Body of pancreas (tissue), 4 donors: Measurements from ENCODE around the gene MIOS.

Source experiments
- POLR2A ChIP-seq, 3 donors: fragments of 450-650 bp; IDR thresholded peaks; one replicate each; pipeline ENCODE4 v1.6.1; 2016; ENCODE audit warnings: antibody characterized with exemption in 3 of 3, mild to moderate bottlenecking in 2 of 3
- TF ChIP-seq, protein P1 (sequence below), 7 experiments: fragments of 450-650 bp in 4 of 7; fragments of 200-600 bp in 3 of 7; sonication (generic) in 3 of 7; IDR thresholded peaks; one replicate each; pipeline ENCODE4 v1.5.1; 2016 to 2019; ENCODE audit warnings: antibody characterized with exemption in 7 of 7

DNA sequence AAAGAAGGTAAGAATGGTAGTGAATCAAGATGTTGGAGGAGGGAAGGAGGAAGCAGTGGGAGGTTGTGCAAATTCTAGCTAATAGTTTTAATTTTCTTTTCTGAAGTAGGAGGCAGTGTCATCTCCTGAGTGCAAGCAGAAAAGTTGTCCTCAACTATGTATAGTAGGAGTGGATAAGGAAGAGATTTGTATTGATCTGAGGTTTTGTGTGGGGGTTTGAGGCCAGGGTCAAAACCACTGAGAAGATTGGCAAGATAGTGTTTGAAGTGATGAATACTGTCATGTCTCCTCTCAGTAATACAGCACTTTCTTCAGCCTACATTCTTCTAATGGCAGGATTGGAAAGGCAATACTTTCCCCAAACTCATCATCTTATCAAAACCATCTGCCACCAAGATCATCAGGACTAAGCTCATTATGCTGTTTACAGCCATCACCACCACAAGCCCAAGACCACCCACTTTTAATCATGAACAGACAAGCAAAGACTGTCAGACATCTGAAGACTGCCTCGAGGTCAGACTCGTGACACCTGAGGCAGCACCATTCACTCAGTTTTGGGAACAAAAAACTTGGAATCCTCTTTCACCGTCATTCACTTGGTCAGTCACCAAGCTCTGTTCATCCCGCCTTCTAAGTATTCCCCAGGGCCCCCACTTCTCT, 1.5 kb upstream of the MIOS start:
- TF ChIP-seq POLR2A (IDR thresholded peaks at IDR 0.05): no peak
- TF ChIP-seq, protein P1, sequence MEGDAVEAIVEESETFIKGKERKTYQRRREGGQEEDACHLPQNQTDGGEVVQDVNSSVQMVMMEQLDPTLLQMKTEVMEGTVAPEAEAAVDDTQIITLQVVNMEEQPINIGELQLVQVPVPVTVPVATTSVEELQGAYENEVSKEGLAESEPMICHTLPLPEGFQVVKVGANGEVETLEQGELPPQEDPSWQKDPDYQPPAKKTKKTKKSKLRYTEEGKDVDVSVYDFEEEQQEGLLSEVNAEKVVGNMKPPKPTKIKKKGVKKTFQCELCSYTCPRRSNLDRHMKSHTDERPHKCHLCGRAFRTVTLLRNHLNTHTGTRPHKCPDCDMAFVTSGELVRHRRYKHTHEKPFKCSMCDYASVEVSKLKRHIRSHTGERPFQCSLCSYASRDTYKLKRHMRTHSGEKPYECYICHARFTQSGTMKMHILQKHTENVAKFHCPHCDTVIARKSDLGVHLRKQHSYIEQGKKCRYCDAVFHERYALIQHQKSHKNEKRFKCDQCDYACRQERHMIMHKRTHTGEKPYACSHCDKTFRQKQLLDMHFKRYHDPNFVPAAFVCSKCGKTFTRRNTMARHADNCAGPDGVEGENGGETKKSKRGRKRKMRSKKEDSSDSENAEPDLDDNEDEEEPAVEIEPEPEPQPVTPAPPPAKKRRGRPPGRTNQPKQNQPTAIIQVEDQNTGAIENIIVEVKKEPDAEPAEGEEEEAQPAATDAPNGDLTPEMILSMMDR (IDR thresholded peaks at IDR 0.05): no peak
